ENCODE measurements around the gene CNTNAP4. TPM values are rescaled to one million over a fixed set of nuclear protein-coding genes. Genes with fewer than 3 reads are reported as not detected.

The CNTNAP4 gene
- total RNA-seq, 1 donor from 2014 or later: 1.2 TPM

DNA sequence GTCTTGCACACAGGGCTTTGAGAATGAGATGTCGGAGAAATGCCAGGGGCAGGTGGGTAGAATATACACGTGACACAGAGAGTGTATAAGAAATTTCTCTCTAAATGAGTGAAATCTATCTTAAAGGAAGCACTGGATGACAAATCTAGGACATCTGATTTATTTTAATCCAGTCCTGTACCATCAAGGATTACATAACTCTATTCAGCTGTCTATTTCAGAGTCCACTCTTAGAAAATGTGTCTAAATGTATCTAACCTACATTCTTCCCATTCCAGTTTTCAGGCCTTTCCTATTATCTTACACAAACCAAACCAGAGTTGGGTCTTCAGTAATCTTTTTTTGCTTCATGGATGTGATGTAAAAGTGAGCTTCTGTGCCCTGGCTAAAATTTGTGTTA, 181.9 kb downstream of the CNTNAP4 start:
- Mint-ChIP-seq H3K9me3 (ENCODE audit: unreplicated experiment) (no peaks in the 10 kb centered on the region), H3K4me1 (ENCODE audit: low read depth, unreplicated experiment) (no peaks in the 10 kb centered on the region), H3K27ac (ENCODE audit: unreplicated experiment) (no peak overlapping the region), H3K4me3 (ENCODE audit: unreplicated experiment) (no peak overlapping the region), H3K36me3 (ENCODE audit: unreplicated experiment) (no peaks in the 10 kb centered on the region), H3K27me3 (ENCODE audit: unreplicated experiment) (no peaks in the 10 kb centered on the region)
- no peak for DNase-seq
- TF ChIP-seq, protein P1, sequence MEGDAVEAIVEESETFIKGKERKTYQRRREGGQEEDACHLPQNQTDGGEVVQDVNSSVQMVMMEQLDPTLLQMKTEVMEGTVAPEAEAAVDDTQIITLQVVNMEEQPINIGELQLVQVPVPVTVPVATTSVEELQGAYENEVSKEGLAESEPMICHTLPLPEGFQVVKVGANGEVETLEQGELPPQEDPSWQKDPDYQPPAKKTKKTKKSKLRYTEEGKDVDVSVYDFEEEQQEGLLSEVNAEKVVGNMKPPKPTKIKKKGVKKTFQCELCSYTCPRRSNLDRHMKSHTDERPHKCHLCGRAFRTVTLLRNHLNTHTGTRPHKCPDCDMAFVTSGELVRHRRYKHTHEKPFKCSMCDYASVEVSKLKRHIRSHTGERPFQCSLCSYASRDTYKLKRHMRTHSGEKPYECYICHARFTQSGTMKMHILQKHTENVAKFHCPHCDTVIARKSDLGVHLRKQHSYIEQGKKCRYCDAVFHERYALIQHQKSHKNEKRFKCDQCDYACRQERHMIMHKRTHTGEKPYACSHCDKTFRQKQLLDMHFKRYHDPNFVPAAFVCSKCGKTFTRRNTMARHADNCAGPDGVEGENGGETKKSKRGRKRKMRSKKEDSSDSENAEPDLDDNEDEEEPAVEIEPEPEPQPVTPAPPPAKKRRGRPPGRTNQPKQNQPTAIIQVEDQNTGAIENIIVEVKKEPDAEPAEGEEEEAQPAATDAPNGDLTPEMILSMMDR (IDR thresholded peaks at IDR 0.05; ENCODE audit: partially characterized antibody, unreplicated experiment): no peak

DNA sequence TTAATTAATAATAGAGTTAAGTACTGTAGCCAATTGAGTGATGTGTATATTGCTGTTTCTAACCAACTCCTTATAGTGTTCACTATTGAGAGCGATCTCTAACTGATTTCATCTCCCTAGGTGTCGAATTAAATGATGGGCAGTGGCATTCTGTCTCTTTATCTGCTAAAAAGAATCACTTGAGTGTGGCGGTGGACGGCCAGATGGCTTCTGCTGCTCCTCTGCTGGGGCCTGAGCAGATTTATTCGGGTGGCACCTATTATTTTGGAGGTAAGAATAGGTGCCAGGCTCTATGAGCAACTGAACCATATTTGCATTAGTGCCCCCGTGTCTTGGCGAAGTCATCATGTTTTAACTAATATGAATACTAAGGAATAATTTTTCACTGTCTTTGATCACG, 184.6 kb downstream of the CNTNAP4 start:
- no peaks in the 10 kb centered on the region for H3K9me3 Mint-ChIP-seq (ENCODE audit: unreplicated experiment)
- no peaks in the 10 kb centered on the region for H3K4me1 Mint-ChIP-seq (ENCODE audit: low read depth, unreplicated experiment)
- TF ChIP-seq, protein P1 (IDR thresholded peaks at IDR 0.05; ENCODE audit: partially characterized antibody, unreplicated experiment): no peak
- no peak for DNase-seq
- no peak overlapping the region for H3K27ac Mint-ChIP-seq (ENCODE audit: unreplicated experiment)
- H3K4me3 Mint-ChIP-seq (ENCODE audit: unreplicated experiment): no peak overlapping the region
- no peaks in the 10 kb centered on the region for H3K27me3 Mint-ChIP-seq (ENCODE audit: unreplicated experiment)
- H3K36me3 Mint-ChIP-seq (ENCODE audit: unreplicated experiment): no peaks in the 10 kb centered on the region

DNA sequence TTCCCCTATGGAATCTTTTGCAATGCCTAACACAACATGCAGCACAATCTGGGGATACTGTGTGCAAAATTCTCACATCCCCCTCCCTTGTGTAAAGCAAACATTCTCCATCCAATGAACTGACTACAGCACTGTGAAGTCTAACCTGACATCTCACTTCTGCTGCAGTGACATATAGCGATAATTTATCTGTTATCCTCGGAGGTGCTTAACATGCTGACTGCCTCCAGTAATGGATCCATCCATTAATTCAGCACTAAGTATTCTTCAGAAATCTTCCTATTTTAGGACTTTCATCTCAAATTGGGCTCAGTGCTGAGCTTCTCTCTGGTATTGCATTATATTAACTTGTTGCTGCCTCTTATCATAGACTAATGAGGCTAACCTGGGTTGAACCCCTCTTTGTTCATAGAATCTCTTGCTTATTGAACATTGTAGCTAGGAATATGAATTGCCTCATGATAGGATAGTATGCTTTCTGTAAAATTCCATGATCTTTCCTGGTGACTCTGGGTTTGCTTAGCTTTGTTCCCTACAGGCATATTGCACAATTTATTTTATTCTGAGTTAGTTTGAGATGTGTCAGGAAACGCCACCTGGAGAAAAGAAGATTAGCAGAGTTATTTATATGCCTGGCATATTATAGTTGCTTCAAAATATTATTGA, 187.9 kb downstream of the CNTNAP4 start:
- TF ChIP-seq, protein P1 (IDR thresholded peaks at IDR 0.05; ENCODE audit: partially characterized antibody, unreplicated experiment): no peak
- Mint-ChIP-seq H3K36me3 (ENCODE audit: unreplicated experiment) (no peaks in the 10 kb centered on the region), H3K4me3 (ENCODE audit: unreplicated experiment) (no peak overlapping the region), H3K9me3 (ENCODE audit: unreplicated experiment) (no peaks in the 10 kb centered on the region), H3K27me3 (ENCODE audit: unreplicated experiment) (no peaks in the 10 kb centered on the region), H3K4me1 (ENCODE audit: low read depth, unreplicated experiment) (no peaks in the 10 kb centered on the region), H3K27ac (ENCODE audit: unreplicated experiment) (no peak overlapping the region)
- DNase-seq: no peak

DNA sequence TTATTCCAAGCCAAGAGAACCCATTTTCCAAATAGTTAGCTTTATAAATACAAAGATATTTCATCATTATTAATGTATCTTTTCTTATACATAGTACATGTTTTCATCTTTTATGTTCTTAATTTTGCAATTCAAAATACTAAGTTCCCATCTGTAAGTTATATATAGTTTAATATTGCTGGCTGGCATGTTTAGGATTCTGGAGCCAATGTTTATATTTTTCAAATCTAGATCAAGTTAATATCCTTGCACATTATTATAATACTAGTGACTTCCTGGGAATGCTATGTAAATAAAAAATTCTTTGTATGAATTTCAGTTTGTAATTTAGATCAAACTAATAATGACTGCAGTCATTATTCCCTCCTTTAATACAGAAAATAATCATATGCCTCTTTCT, 189.7 kb downstream of the CNTNAP4 start:
- TF ChIP-seq, protein P1 (IDR thresholded peaks at IDR 0.05; ENCODE audit: partially characterized antibody, unreplicated experiment): no peak
- Mint-ChIP-seq H3K27me3 (ENCODE audit: unreplicated experiment) (peaks cover 2% of the 10 kb centered on the region), H3K4me3 (ENCODE audit: unreplicated experiment) (no peak overlapping the region), H3K27ac (ENCODE audit: unreplicated experiment) (no peak overlapping the region), H3K4me1 (ENCODE audit: low read depth, unreplicated experiment) (no peaks in the 10 kb centered on the region), H3K9me3 (ENCODE audit: unreplicated experiment) (no peaks in the 10 kb centered on the region), H3K36me3 (ENCODE audit: unreplicated experiment) (no peaks in the 10 kb centered on the region)
- DNase-seq: no peak

DNA sequence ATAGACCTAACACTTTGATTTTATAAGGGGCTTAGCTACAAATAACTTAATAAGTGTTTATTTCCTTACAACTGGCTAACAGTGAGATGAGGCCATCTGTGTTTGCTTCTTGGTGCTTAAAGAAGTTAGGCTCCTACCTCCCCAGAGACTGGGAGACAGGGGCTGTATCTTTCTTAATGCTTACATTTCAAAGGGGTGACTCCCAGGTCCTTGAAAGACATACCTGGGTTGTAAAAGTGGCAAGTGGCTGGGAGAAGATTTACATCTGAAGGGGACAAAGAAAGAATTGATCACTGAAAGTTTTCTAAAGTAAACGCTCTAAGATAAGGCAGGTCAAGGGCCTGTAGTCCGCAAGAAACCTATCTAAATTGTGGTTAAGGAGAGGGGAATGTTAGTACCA, 196.8 kb downstream of the CNTNAP4 start:
- Mint-ChIP-seq H3K27ac (ENCODE audit: unreplicated experiment) (no peak overlapping the region), H3K4me3 (ENCODE audit: unreplicated experiment) (no peak overlapping the region), H3K9me3 (ENCODE audit: unreplicated experiment) (no peaks in the 10 kb centered on the region), H3K4me1 (ENCODE audit: low read depth, unreplicated experiment) (no peaks in the 10 kb centered on the region), H3K36me3 (ENCODE audit: unreplicated experiment) (no peaks in the 10 kb centered on the region), H3K27me3 (ENCODE audit: unreplicated experiment) (peaks cover 4% of the 10 kb centered on the region)
- TF ChIP-seq, protein P1 (IDR thresholded peaks at IDR 0.05; ENCODE audit: partially characterized antibody, unreplicated experiment): no peak
- no peak for DNase-seq

Measured in glutamatergic neuron (in vitro differentiated cells).